K562 (cell line): ENCODE results near the gene CSMD2. TPM values are rescaled to one million over a fixed set of nuclear protein-coding genes. Genes with fewer than 3 reads are reported as not detected.
A peak's percentile ranks its signal among the peaks of the same experiment; 100 is the strongest.

Experiments
- ATAC-seq: fragments of 200-7000 bp; cut with Tn5 transposase; 3 replicates; pipeline ENCODE4 v1.9.1; 2020; ENCODE audit warnings: moderate library complexity
- BruUV-seq: library from RNA; stranded (reverse); fragments of 400-500 nt; replicated peaks from 2 replicates; lab custom pipeline; 2021; lab: Mats Ljungman, UMichigan
- CTCF ChIA-PET: fragments of 300-600 bp; formaldehyde crosslinking; extraction: SDS; loops from one replicate; lab custom pipeline; 2021; ENCODE audit warnings: low intra/inter-chr PET ratio; lab: Yijun Ruan, JAX
- POLR2A ChIA-PET: fragments of 300-600, 350-650 bp; sonication (Branson Sonifier 250); formaldehyde crosslinking; extraction: SDS; loops from one replicate; lab custom pipeline; 2021; ENCODE audit warnings: antibody characterized with exemption, inconsistent platforms; lab: Yijun Ruan, JAX
- DNase-seq, 4 experiments: peaks; one replicate each; pipeline versions ENCODE4 v3.0.0 to v3.0.0-alpha.2; 2011 to 2018; ENCODE audit warnings: low spot score in 3 of 4, mixed read lengths in 3 of 4; ENCODE audit errors: extremely low read depth in 1 of 4
- FAIRE-seq: peaks from 2 replicates; lab custom pipeline; 2011; peaks lifted over from hg19 to GRCh38; lab: Jason Lieb, UNC
- H2AFZ ChIP-seq: 2 replicates; pipeline ENCODE4 v1.6.0; 2011; ENCODE audit warnings: low read depth, low read length, control low read depth, inconsistent platforms
- H3K27ac ChIP-seq: fragments of 200-600 bp; 3 replicates; pipeline ENCODE4 v1.8.0; 2011; ENCODE audit warnings: low read depth, mild to moderate bottlenecking, control low read depth, inconsistent platforms, low read length, moderate library complexity, mixed read lengths; ENCODE audit errors: extremely low read depth
- H3K27me3 ChIP-seq, 2 experiments: fragments of 300-600 bp in 1 of 2; 2 replicates in 1 of 2; 3 replicates in 1 of 2; pipeline versions ENCODE4 v1.6.0 to v1.8.0; 2011; ENCODE audit warnings: inconsistent platforms in 2 of 2, low read length in 2 of 2, mild to moderate bottlenecking in 1 of 2, mixed read lengths in 1 of 2, moderate library complexity in 1 of 2; ENCODE audit not compliant: control insufficient read depth in 2 of 2, insufficient read depth in 2 of 2
- H3K36me3 ChIP-seq: fragments of 300-600 bp; 3 replicates; pipeline ENCODE4 v1.8.0; 2011; ENCODE audit warnings: mild to moderate bottlenecking, low read length, inconsistent platforms; ENCODE audit not compliant: control insufficient read depth, insufficient read depth
- H3K4me1 ChIP-seq, 2 experiments: fragments of 200-600 bp in 1 of 2; replicated peaks in 1 of 2; 2 replicates in 1 of 2; 3 replicates in 1 of 2; pipeline versions ENCODE4 v1.5.1 to v1.8.0; 2011; ENCODE audit warnings: inconsistent platforms in 2 of 2, low read length in 2 of 2, mild to moderate bottlenecking in 1 of 2, mixed read lengths in 1 of 2, moderate library complexity in 1 of 2; ENCODE audit not compliant: control insufficient read depth in 2 of 2, insufficient read depth in 2 of 2
- H3K4me2 ChIP-seq: 2 replicates; pipeline ENCODE4 v1.6.1; 2011; ENCODE audit warnings: low read length, control low read depth, inconsistent platforms, mixed read lengths; ENCODE audit not compliant: insufficient read depth
- H3K4me3 ChIP-seq: fragments of 200-600 bp; sonication (generic), shearing (Covaris generic); 2 replicates; pipeline ENCODE4 v1.5.1; 2016; ENCODE audit warnings: control low read depth, inconsistent platforms
- H3K79me2 ChIP-seq: fragments of 200-600 bp; 3 replicates; pipeline ENCODE4 v1.8.0; 2011; ENCODE audit warnings: low read length, inconsistent platforms; ENCODE audit not compliant: control insufficient read depth, insufficient read depth
- H3K9ac ChIP-seq, 2 experiments: 2 replicates each; pipeline versions ENCODE4 v1.6.0 to v1.6.1; 2011; ENCODE audit warnings: low read depth in 2 of 2, low read length in 2 of 2, control low read depth in 1 of 2, inconsistent platforms in 1 of 2, mild to moderate bottlenecking in 1 of 2, mixed read lengths in 1 of 2; ENCODE audit not compliant: insufficient read depth in 1 of 2
- H3K9me1 ChIP-seq: one replicate; pipeline ENCODE4 v1.6.0; 2011; ENCODE audit warnings: inconsistent platforms, mild to moderate bottlenecking, low read length, moderate library complexity; ENCODE audit not compliant: control insufficient read depth, insufficient read depth
- H3K9me3 ChIP-seq: replicated peaks from 2 replicates; pipeline ENCODE4 v1.5.1; 2011; ENCODE audit warnings: low read depth, low read length, inconsistent platforms; ENCODE audit not compliant: control insufficient read depth, insufficient read depth
- H4K20me1 ChIP-seq: replicated peaks from 2 replicates; pipeline ENCODE4 v1.6.1; 2011; ENCODE audit warnings: low read length, inconsistent platforms, mixed read lengths; ENCODE audit not compliant: control insufficient read depth, insufficient read depth
- GABPB1 ChIP-seq: sonication (generic); formaldehyde crosslinking; IDR thresholded peaks from 2 replicates; pipeline ENCODE4 v1.8.0; 2022; ENCODE audit warnings: mild to moderate bottlenecking, missing genetic modification reagents
- HDAC6 ChIP-seq: IDR thresholded peaks from 2 replicates; pipeline ENCODE4 v1.6.1; 2012; ENCODE audit warnings: low read depth, mild to moderate bottlenecking, control low read depth, inconsistent platforms, low read length, moderate library complexity
- RBM39 ChIP-seq: fragments of 200-400 bp; formaldehyde crosslinking; optimal IDR thresholded peaks from 2 replicates; pipeline ENCODE3; 2018; ENCODE audit warnings: low read depth, low read length
- SMARCA5 ChIP-seq: fragments of 450-650 bp; IDR thresholded peaks from 2 replicates; pipeline ENCODE4 v1.6.1; 2016
- VEZF1 ChIP-seq: fragments of 200-800 bp; sonication (Bioruptor generic); IDR thresholded peaks from 2 replicates; pipeline ENCODE4 v1.6.1; 2017; ENCODE audit warnings: missing genetic modification characterization, missing compliant biosample characterization
- ZNF280B ChIP-seq: fragments of 250-450 bp; sonication (Bioruptor Pico); IDR thresholded peaks from 2 replicates; pipeline ENCODE4 v1.5.1; 2021; ENCODE audit warnings: mild to moderate bottlenecking
- ZNF445 ChIP-seq: fragments of 250-450 bp; sonication (Bioruptor Pico); IDR thresholded peaks from 2 replicates; pipeline ENCODE4 v1.4.0; 2020; ENCODE audit warnings: low read depth, mild to moderate bottlenecking, moderate library complexity
- ZNF668 ChIP-seq: fragments of 250-450 bp; sonication (Bioruptor Pico); IDR thresholded peaks from 2 replicates; pipeline ENCODE4 v1.8.0; 2022; ENCODE audit warnings: mild to moderate bottlenecking, inconsistent platforms
- WGBS: fragments of 100-300 bp; shearing (Covaris generic); methylation state at CpG from one replicate; pipeline ENCODE4 v1.1.6; 2016; ENCODE audit warnings: low coverage, mixed read lengths; ENCODE audit not compliant: insufficient coverage; ENCODE audit errors: missing lambda C conversion rate; 5-methylcytosine and 5-hydroxymethylcytosine counted together
- in situ Hi-C: fragments of 300-500 bp; cut with MboI; formaldehyde crosslinking; loops from 4 replicates; pipeline ENCODE4 v1.15.0; 2018; ENCODE audit warnings: inconsistent platforms, mixed read lengths
- intact Hi-C: fragments of 100-400 bp; cut with micrococcal nuclease; formaldehyde crosslinking; loops from 2 replicates; pipeline ENCODE4 v1.14.2; 2022
- polyA plus RNA-seq, 8 experiments: library from polyadenylated mRNA; depleted of rRNA in 4 of 8; stranded (reverse) in 5 of 8; unstranded in 3 of 8; fragments of >200 nt; fragmentation: Nextera tagmentation in 2 of 8; fragmentation: Illumina TruSeq in 1 of 8; extraction: Ambion mirVana in 2 of 8; extraction: Trizol in 1 of 8; gene quantifications; 2 replicates each; pipeline versions ENCODE4 v1.2.1 to v1.2.3, GENCODE V29; 2011 to 2014; ENCODE audit warnings: inconsistent platforms in 1 of 8, missing spikeins in 1 of 8
- total RNA-seq, 7 experiments: library from RNA; depleted of rRNA in 6 of 7; stranded (reverse); fragments of >200 nt in 6 of 7; fragmentation: Illumina TruSeq in 2 of 7; extraction: Trizol in 2 of 7; gene quantifications; 2 replicates each; pipeline versions ENCODE4 v1.2.1 to v1.2.3, GENCODE V29; 2011 to 2021; ENCODE audit warnings: low replicate concordance in 1 of 7
- TF ChIP-seq, protein P1 (sequence below): sonication (generic); formaldehyde crosslinking; IDR thresholded peaks from 2 replicates; pipeline ENCODE4 v1.8.0; 2022; ENCODE audit warnings: mild to moderate bottlenecking, missing genetic modification reagents
- TF ChIP-seq, protein P2 (sequence below): fragments of 250-450 bp; sonication (Bioruptor Pico); IDR thresholded peaks from 2 replicates; pipeline ENCODE4 v1.4.0; 2020; ENCODE audit warnings: mild to moderate bottlenecking

Gene CSMD2
- total and polyA plus RNA-seq, 9 of the 15 experiments (the other 6 are each of a cell fraction or from before 2014, with no cell fraction given) = not detected

GRCh38 chr1:33472269-33472980, 692.6 kb downstream of the CSMD2 start, which contains the start of gene ZSCAN20:
ZSCAN20 (plus strand) TSS chr1:33472645; CDS start chr1:33479289, 6,644 bp downstream.
- Histone ChIP-seq H3K9me1 (no peaks in the 10 kb centered on the region), H2AFZ (peak within 1 kb of the TSS; percentile 97), H3K79me2 (peaks cover 4% of the 10 kb centered on the region; the same call in 1 of the 3 replicates), H3K27me3 (peaks cover 0 to 8% of the 10 kb centered on the region in 2 experiments; a peak in 1 of 5 replicates), H3K4me1 (peaks cover 3 to 5% of the 10 kb centered on the region in 2 experiments; a peak in 3 of 5 replicates), H3K4me2 (peak within 1 kb of the TSS; percentile 89), H3K36me3 (no peaks in the 10 kb centered on the region), H3K9me3 (no peaks in the 10 kb centered on the region), H3K9ac (peak within 1 kb of the TSS; percentile 38 to 57; a peak in 3 of 4 replicates), H3K27ac (peak within 1 kb of the TSS; percentile 27; the same call in 2 of the 3 replicates), H4K20me1 (no peaks in the 10 kb centered on the region), H3K4me3 (peak within 1 kb of the TSS; percentile 60)
- peak; percentile 98 for ATAC-seq
- 2% methylated on average over 37 of the region's 38 CpGs for WGBS
- FAIRE-seq = peak; percentile 96
- peak; percentile 91 to 97 (median 93) for DNase-seq
- no TSS peak for BruUV-seq
- ChIA-PET CTCF (interaction anchor here (0.6 kb wide), 1 partner anchor 721 kb away, joined by 4 read pairs; no protein-coding TSS in a partner anchor), POLR2A (interaction anchor here (0.8 to 2.3 kb wide), 3 partner anchors 10 to 90 kb away, joined by 3 to 9 read pairs (median 3); no protein-coding TSS in a partner anchor)
- in situ Hi-C loops (no loop called here), intact Hi-C loops (loop anchor here (5.0 to 10.0 kb wide), 3 partner anchors 100 to 338 kb away; no protein-coding TSS in a partner anchor)
- TF ChIP-seq RBM39 (no peak), ZNF280B (no peak), GABPB1 (CRISPR knock-in tag) (peak; percentile 94), SMARCA5 (no peak), HDAC6 (no peak), ZNF668 (CRISPR knock-in tag) (no peak), ZNF445 (CRISPR knock-in tag) (no peak), VEZF1 (CRISPR knock-in tag) (peak; percentile 99)
- TF ChIP-seq, protein P1, sequence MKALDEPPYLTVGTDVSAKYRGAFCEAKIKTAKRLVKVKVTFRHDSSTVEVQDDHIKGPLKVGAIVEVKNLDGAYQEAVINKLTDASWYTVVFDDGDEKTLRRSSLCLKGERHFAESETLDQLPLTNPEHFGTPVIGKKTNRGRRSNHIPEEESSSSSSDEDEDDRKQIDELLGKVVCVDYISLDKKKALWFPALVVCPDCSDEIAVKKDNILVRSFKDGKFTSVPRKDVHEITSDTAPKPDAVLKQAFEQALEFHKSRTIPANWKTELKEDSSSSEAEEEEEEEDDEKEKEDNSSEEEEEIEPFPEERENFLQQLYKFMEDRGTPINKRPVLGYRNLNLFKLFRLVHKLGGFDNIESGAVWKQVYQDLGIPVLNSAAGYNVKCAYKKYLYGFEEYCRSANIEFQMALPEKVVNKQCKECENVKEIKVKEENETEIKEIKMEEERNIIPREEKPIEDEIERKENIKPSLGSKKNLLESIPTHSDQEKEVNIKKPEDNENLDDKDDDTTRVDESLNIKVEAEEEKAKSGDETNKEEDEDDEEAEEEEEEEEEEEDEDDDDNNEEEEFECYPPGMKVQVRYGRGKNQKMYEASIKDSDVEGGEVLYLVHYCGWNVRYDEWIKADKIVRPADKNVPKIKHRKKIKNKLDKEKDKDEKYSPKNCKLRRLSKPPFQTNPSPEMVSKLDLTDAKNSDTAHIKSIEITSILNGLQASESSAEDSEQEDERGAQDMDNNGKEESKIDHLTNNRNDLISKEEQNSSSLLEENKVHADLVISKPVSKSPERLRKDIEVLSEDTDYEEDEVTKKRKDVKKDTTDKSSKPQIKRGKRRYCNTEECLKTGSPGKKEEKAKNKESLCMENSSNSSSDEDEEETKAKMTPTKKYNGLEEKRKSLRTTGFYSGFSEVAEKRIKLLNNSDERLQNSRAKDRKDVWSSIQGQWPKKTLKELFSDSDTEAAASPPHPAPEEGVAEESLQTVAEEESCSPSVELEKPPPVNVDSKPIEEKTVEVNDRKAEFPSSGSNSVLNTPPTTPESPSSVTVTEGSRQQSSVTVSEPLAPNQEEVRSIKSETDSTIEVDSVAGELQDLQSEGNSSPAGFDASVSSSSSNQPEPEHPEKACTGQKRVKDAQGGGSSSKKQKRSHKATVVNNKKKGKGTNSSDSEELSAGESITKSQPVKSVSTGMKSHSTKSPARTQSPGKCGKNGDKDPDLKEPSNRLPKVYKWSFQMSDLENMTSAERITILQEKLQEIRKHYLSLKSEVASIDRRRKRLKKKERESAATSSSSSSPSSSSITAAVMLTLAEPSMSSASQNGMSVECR (CRISPR knock-in tag) = no peak
- TF ChIP-seq, protein P2, sequence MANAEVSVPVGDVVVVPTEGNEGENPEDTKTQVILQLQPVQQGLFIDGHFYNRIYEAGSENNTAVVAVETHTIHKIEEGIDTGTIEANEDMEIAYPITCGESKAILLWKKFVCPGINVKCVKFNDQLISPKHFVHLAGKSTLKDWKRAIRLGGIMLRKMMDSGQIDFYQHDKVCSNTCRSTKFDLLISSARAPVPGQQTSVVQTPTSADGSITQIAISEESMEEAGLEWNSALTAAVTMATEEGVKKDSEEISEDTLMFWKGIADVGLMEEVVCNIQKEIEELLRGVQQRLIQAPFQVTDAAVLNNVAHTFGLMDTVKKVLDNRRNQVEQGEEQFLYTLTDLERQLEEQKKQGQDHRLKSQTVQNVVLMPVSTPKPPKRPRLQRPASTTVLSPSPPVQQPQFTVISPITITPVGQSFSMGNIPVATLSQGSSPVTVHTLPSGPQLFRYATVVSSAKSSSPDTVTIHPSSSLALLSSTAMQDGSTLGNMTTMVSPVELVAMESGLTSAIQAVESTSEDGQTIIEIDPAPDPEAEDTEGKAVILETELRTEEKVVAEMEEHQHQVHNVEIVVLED (CRISPR knock-in tag) = no peak
